ENCODE measurements around the gene TTYH1.
A peak's percentile ranks its signal among the peaks of the same experiment; 100 is the strongest.
"Not testable (repeated sequence)": the region's sequence is repeated elsewhere in the genome, so short reads cannot be mapped to it uniquely, and the experiment has no call there.

Gene TTYH1

DNA sequence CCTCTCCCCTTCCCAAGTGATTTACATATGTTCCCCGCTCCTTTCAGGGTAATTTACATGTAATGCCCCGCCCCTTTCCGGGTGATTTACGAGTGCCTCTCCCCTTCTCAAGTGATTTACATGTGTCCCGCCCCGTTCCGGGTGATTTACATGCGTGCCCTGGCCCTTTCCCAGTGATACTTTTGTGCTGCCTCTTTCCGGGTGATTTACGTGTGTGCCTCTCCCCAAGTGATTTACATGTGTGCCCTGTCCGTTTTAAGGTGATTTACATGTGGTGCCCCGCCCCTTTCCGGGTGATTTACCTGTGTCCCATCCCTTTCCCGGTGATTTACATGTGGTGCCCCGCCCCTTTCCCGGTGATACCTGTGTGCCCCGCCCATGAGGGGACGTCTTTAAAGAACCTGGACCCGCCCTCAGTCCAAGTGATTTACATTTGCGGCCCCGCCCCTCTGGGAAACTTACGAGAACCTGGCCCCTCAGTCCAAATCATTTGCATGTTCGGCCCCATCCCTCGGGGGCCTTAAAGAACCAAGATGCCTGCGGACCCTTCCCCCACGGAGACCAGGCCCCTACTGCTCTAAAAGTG lies 48.9 kb downstream of the TTYH1 start:
- peaks cover 23% of the 10 kb centered on the region for H3K4me1 ChIP-seq (ENCODE audit: control insufficient read depth, insufficient read depth, low read length)
- no peaks in the 10 kb centered on the region for H3K9me3 ChIP-seq (ENCODE audit: control insufficient read depth, low read length)
- peak; percentile 74 for DNase-seq (ENCODE audit: low read depth)
- peak overlapping the region; percentile 72 for H3K9ac ChIP-seq (ENCODE audit: low read length)
- H3K27me3 ChIP-seq (replicated peaks; ENCODE audit: control insufficient read depth, insufficient read depth, low read length) = no peaks in the 10 kb centered on the region
- peaks cover 24% of the 10 kb centered on the region for H3K36me3 ChIP-seq (ENCODE audit: control insufficient read depth, insufficient read depth, low read length, severe bottlenecking)
- peak overlapping the region; percentile 81 for H3K4me3 ChIP-seq (ENCODE audit: low read length)

DNA sequence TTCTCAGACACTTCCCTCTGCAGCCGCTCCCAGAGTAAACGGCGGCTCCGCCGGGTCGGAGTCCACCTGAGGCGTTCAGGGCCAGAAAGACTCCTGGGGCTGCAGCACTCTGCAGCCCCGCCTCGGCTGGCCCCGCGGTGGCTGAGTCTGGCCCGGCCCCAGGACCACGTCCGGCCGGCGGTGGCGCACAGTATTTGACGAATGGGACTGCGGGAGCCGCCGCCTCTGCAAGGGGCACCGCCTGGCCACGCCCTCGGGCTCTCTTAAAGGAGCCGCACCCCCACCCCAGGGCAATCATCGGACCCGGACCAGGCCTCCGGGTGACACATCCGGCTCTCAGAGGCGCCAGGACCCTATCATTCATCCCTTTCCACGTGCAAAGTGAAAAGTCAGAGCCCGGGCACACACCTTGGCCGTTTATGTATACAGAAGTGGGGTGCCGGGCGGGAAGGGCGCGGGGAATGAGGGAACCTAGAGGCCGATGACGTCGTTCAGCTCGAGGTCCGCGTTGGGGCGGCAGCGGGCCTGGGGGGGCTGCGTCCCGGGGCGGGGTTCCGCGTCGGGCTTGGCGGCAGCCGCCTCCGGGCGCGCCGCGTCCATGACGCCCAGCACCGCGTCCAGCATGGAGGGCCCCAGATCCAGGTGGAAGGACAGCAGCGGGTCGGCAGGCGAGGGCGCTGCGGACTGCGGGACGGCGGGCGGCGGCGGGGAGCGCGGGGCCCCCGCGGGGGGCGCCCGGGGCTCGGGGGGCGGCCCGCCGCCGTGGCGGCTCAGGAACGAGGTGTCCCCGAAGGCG lies 49.6 kb downstream of the TTYH1 start:
- Histone ChIP-seq H3K9ac (ENCODE audit: low read length) (peak overlapping the region; percentile 72), H3K36me3 (ENCODE audit: control insufficient read depth, insufficient read depth, low read length, severe bottlenecking) (peaks cover 17% of the 10 kb centered on the region), H3K9me3 (ENCODE audit: control insufficient read depth, low read length) (no peaks in the 10 kb centered on the region), H3K4me1 (ENCODE audit: control insufficient read depth, insufficient read depth, low read length) (peaks cover 20% of the 10 kb centered on the region), H3K27me3 (replicated peaks; ENCODE audit: control insufficient read depth, insufficient read depth, low read length) (no peaks in the 10 kb centered on the region), H3K4me3 (ENCODE audit: low read length) (peak overlapping the region; percentile 81)
- peak; percentile 90 for DNase-seq (ENCODE audit: low read depth)

DNA sequence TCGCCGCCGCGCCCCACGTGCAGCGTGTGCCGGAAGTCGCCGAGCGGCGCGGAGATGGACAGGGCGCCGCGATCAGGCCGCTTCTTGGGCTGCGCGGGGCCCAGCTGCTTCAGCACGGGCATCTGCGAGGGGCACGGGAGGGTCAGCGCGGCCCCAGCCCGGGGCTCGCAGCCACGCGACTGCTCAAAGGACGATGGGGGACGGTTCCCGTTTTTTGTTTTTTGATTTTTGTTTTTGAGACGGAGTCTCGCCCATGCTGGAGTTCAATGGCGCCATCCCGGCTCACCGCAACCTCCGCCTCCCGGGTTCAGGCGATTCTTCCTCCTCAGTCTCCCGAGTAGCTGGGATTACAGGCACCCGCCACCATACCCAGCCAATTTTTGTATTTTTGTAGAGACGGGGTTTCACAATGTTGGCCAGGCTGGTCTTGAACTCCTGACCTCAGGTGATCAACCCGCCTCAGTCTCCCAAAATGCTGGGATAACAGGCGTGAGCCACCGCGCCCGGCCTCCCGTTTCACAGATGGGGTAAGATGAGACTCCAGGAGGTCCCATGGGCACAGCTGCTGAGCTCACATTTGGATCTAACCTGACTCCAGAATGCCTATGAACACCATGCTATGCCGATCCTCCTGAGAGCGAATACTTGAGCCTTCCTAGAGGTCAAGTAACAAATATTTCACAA lies 50.3 kb downstream of the TTYH1 start:
- Histone ChIP-seq H3K4me3 (ENCODE audit: low read length) (no peak overlapping the region), H3K9ac (ENCODE audit: low read length) (no peak overlapping the region), H3K9me3 (ENCODE audit: control insufficient read depth, low read length) (no peaks in the 10 kb centered on the region), H3K27me3 (replicated peaks; ENCODE audit: control insufficient read depth, insufficient read depth, low read length) (no peaks in the 10 kb centered on the region), H3K4me1 (ENCODE audit: control insufficient read depth, insufficient read depth, low read length) (peaks cover 20% of the 10 kb centered on the region), H3K36me3 (ENCODE audit: control insufficient read depth, insufficient read depth, low read length, severe bottlenecking) (peaks cover 14% of the 10 kb centered on the region)
- no peak for DNase-seq (ENCODE audit: low read depth)

DNA sequence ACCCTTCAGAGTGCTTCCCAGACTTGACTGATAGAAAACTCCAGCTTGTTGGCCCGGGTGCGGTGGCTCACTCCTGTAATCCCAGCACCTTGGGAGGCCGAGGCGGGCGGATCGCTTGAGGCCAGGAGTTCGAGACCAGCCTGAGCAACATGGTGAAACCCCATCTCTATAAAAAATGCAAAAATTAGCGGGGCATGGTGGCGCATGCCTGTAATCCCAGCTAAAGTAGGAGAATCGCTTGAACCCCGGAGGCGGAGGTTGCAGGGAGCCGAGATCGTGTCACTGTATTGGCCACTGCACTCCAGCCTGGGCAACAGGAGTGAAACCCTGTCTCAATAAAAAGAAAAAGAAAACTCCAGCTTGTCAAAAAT lies 50.8 kb downstream of the TTYH1 start:
- not testable (repeated sequence) for H3K4me3 ChIP-seq (ENCODE audit: low read length); H3K9ac ChIP-seq (ENCODE audit: low read length); H3K27me3 ChIP-seq (replicated peaks; ENCODE audit: control insufficient read depth, insufficient read depth, low read length); H3K36me3 ChIP-seq (ENCODE audit: control insufficient read depth, insufficient read depth, low read length, severe bottlenecking); H3K9me3 ChIP-seq (ENCODE audit: control insufficient read depth, low read length); DNase-seq (ENCODE audit: low read depth)
- H3K4me1 ChIP-seq (ENCODE audit: control insufficient read depth, insufficient read depth, low read length) = peaks cover 25% of the 10 kb centered on the region

DNA sequence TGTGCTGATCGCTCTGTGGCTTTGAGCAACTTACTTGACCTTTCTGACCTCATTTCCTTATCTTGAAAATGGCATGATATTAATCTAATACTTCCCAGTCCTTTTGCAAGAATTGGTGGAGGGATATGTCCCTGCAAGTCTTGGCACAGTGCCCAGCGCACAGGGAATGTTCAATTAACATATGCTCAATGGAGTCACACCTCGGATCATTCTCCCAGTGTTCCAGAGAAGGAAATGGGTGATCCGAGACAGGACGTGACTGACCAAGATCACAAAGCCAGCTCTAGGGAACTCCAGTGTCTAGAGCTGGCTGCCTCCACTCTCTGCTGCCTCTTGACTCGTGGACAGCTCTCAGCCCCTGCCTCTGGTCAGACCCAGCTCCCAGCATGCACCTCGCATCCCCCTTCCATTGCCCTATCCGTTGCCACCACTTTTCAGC lies 54.3 kb downstream of the TTYH1 start:
- no peak overlapping the region for H3K4me3 ChIP-seq (ENCODE audit: low read length)
- no peaks in the 10 kb centered on the region for H3K9me3 ChIP-seq (ENCODE audit: control insufficient read depth, low read length)
- no peak for DNase-seq (ENCODE audit: low read depth)
- peaks cover 16% of the 10 kb centered on the region for H3K4me1 ChIP-seq (ENCODE audit: control insufficient read depth, insufficient read depth, low read length)
- no peaks in the 10 kb centered on the region for H3K36me3 ChIP-seq (ENCODE audit: control insufficient read depth, insufficient read depth, low read length, severe bottlenecking)
- H3K27me3 ChIP-seq (replicated peaks; ENCODE audit: control insufficient read depth, insufficient read depth, low read length) = peaks cover under 1% of the 10 kb centered on the region
- no peak overlapping the region for H3K9ac ChIP-seq (ENCODE audit: low read length)

DNA sequence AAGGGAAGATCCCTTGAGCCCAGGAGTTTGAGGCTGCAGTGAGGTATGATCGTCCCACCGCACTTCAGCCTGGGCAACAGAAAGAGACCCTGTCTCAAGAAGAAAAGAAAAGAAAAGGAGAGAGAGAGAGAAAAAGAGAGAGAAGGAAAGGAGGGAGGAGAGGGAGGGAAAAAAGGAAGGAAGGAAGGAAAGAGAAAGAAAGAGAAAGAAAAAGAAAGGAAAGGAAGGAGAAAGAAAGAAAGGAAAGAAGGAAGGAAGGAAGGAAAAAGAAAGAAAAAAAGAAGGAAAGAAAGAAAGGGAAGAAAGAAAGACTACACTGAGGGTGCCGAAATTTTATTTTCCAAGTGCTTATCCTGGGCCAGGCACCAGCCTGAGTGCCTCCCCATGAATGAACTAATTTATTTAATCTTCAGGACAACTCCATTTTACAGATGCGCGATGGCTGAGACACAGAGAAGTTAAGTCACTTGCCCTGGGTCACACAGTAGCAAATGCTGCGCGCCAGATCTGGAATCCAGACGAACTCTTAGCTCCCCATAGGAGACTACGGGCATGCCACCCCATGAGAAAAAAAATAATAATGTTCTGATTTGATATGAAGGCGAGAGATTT lies 55.1 kb downstream of the TTYH1 start:
- H3K9ac ChIP-seq (ENCODE audit: low read length) = peak overlapping the region; percentile 62
- DNase-seq (ENCODE audit: low read depth) = no peak
- H3K4me3 ChIP-seq (ENCODE audit: low read length) = peak overlapping the region; percentile 75
- H3K9me3 ChIP-seq (ENCODE audit: control insufficient read depth, low read length) = no peaks in the 10 kb centered on the region
- no peaks in the 10 kb centered on the region for H3K36me3 ChIP-seq (ENCODE audit: control insufficient read depth, insufficient read depth, low read length, severe bottlenecking)
- H3K27me3 ChIP-seq (replicated peaks; ENCODE audit: control insufficient read depth, insufficient read depth, low read length) = peaks cover 4% of the 10 kb centered on the region
- H3K4me1 ChIP-seq (ENCODE audit: control insufficient read depth, insufficient read depth, low read length) = peaks cover 16% of the 10 kb centered on the region

DNA sequence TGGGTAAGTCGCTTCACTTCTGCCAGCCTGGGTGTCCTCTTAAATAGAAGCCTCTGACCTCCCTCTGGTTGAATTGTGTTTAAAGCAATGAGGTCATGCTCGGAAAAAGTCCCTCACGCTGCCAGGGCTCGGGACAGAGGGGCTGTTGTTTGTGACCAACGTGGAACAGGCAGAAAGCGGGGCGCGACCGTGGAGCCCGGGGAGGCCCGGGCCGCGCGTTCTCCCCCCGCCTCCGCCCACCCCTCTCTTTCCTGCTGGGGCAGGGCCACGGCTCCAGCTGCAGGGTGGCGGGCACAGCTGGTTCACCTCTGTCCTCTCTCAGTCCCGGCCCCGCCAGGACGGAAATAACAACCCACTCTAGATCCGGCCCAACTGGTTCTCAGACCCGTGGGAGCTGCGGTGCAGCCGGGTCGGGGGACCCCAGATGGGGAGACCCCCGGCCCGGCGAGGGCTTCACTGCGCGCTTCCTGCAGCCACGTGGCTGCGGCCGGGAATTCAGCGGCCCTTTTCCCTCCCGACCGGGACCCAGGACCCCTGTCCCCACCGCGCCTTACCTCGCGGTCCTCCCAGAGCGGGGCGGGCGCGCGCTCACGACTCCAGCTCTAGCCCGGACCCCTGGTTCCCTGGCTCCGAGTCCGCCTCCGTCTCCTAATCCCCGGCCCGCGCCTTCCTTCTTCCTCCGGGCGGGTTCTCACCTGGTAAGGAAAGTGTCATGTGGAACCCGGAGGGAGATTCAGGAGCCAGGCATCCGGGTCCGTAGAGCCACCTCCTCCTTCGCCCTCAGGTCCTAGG lies 55.9 kb downstream of the TTYH1 start:
- no peaks in the 10 kb centered on the region for H3K36me3 ChIP-seq (ENCODE audit: control insufficient read depth, insufficient read depth, low read length, severe bottlenecking)
- DNase-seq (ENCODE audit: low read depth) = peak; percentile 30
- H3K4me3 ChIP-seq (ENCODE audit: low read length) = peak overlapping the region; percentile 75
- H3K27me3 ChIP-seq (replicated peaks; ENCODE audit: control insufficient read depth, insufficient read depth, low read length) = peaks cover 4% of the 10 kb centered on the region
- peak overlapping the region; percentile 62 for H3K9ac ChIP-seq (ENCODE audit: low read length)
- no peaks in the 10 kb centered on the region for H3K9me3 ChIP-seq (ENCODE audit: control insufficient read depth, low read length)
- H3K4me1 ChIP-seq (ENCODE audit: control insufficient read depth, insufficient read depth, low read length) = peaks cover 16% of the 10 kb centered on the region

DNA sequence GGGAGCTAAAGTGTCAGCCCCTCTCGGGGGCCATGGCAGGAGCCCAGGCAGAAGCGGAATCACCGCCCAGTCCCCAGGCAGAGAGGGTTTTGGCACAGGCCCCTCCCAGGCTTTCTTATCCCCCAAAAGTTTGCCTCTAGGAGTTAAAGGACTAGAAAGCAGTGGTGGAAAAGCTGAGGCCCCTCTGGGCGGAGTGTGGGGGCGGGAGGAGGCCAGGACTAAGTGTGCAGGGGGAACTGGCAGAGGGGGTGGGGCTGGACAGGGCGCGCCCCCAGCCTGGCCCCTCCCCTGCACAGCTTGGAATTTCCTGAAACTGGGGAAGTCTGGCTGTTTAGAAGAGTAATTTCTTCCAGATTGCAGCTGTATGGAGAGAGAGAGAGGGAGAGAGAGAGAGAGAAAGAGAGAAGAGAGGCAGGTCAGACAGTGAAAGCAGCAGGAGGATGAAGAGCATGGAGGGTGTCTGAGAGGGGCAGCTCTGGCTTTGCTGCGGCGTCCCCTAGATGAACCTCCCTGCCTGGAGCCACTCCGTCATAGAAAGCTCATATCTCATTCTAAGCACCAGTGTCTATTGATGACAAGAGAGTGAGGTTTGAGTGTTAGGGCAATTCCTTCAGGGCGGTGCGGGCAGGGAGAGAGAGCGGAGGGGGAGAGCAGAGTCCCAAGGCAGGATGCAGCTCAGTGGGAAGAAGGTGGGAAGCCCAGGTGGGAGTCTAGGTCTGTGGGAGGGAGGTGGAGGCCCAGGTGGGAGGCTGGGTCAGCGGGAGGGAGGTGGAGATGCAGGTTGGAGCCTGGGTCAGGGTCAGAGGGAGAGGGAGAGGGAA lies 58.0 kb downstream of the TTYH1 start, which contains the start of gene CDC42EP5:
Gene CDC42EP5, minus strand, starts transcription at position 226 of the 821 bp plus-strand sequence. CDS start 7,749 bp downstream, outside the sequence.
- H3K36me3 ChIP-seq (ENCODE audit: control insufficient read depth, insufficient read depth, low read length, severe bottlenecking) = no peaks in the 10 kb centered on the region
- DNase-seq (ENCODE audit: low read depth) = peak; percentile 95

DNA sequence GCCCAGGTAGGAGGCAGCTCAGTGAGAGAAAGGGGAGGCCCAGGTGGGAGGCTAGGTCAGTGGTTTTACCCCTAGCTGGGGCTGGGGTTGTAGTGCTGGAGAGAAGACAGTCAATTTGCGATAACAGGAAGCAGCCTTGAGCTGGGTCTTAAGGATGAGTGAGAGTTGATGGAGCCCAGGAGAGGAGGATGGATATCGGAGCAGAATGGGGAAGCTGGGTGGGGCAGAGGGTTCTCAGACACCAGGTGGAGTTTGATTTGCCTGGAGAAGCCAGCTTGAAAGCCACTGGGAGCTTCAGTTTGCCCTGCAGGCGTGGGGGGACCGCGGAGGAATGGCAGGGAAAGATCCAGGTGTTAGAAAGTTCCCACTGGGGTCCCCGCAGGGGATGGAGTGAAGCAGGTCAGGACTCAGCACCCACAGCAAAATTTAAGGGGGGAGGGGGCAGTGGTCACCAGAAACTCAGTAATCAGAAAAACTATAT lies 58.7 kb downstream of the TTYH1 start:
- H3K4me3 ChIP-seq (ENCODE audit: low read length) = no peak overlapping the region
- no peaks in the 10 kb centered on the region for H3K36me3 ChIP-seq (ENCODE audit: control insufficient read depth, insufficient read depth, low read length, severe bottlenecking)
- DNase-seq (ENCODE audit: low read depth) = no peak
- no peak overlapping the region for H3K9ac ChIP-seq (ENCODE audit: low read length)
- peaks cover 4% of the 10 kb centered on the region for H3K27me3 ChIP-seq (replicated peaks; ENCODE audit: control insufficient read depth, insufficient read depth, low read length)
- peaks cover 16% of the 10 kb centered on the region for H3K4me1 ChIP-seq (ENCODE audit: control insufficient read depth, insufficient read depth, low read length)
- no peaks in the 10 kb centered on the region for H3K9me3 ChIP-seq (ENCODE audit: control insufficient read depth, low read length)

More for the DNA sequence above, 58.0 kb downstream of the TTYH1 start, which contains the start of gene CDC42EP5:
- Histone ChIP-seq H3K4me3 (ENCODE audit: low read length) (peak within 1 kb of the TSS; percentile 80), H3K4me1 (ENCODE audit: control insufficient read depth, insufficient read depth, low read length) (peaks cover 16% of the 10 kb centered on the region), H3K27me3 (replicated peaks; ENCODE audit: control insufficient read depth, insufficient read depth, low read length) (peaks cover 4% of the 10 kb centered on the region), H3K9ac (ENCODE audit: low read length) (peak within 1 kb of the TSS; percentile 75), H3K9me3 (ENCODE audit: control insufficient read depth, low read length) (no peaks in the 10 kb centered on the region)

DNA sequence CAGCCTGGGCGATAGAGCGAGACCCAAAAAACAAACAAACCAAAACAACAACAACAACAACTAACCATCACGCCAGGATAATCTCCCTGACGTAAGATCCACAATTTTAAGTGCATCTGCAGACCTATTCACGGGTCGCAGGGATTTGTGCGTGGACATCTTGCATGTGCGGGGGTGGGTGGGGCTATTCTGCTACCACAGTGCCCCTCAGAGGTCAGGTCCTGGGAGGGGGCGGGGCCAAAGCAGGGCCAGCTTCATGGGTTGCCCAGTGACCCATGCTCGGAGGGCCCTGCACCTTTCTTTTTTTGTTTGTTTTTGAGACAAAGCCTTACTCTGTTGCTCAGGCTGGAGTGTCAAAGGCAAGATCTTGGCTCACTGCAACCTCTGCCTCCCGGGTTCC lies 60.4 kb downstream of the TTYH1 start:
- Histone ChIP-seq H3K4me3 (ENCODE audit: low read length) (no peak overlapping the region), H3K9ac (ENCODE audit: low read length) (no peak overlapping the region), H3K36me3 (ENCODE audit: control insufficient read depth, insufficient read depth, low read length, severe bottlenecking) (no peaks in the 10 kb centered on the region), H3K9me3 (ENCODE audit: control insufficient read depth, low read length) (no peaks in the 10 kb centered on the region), H3K4me1 (ENCODE audit: control insufficient read depth, insufficient read depth, low read length) (peaks cover 13% of the 10 kb centered on the region), H3K27me3 (replicated peaks; ENCODE audit: control insufficient read depth, insufficient read depth, low read length) (peaks cover 8% of the 10 kb centered on the region)
- no peak for DNase-seq (ENCODE audit: low read depth)
